HG03039 (cell line): ENCODE measurements around the gene FCER2.
A peak's percentile ranks its signal among the peaks of the same experiment; 100 is the strongest.

ENCODE experiments used
- ATAC-seq: cut with Tn5 transposase; IDR thresholded peaks from one replicate; pipeline ENCODE4 v1.9.1; 2021; ENCODE audit warnings: mild to moderate bottlenecking, moderate library complexity; ENCODE audit not compliant: unreplicated experiment

Gene FCER2

GRCh38 chr19:7734220-7735203 is 32.6 kb upstream of the FCER2 start:
- no peak for ATAC-seq

GRCh38 chr19:7733376-7733775 is 31.4 kb upstream of the FCER2 start:
- no peak for ATAC-seq

GRCh38 chr19:7732045-7732444 is 30.1 kb upstream of the FCER2 start, which contains the start of gene CLEC4G:
Gene CLEC4G, minus strand, starts transcription at chr19:7732110. Its CDS starts 8 bp downstream, at chr19:7732102.
- no peak for ATAC-seq

GRCh38 chr19:7731615-7732014 is 29.7 kb upstream of the FCER2 start:
- ATAC-seq, result no peak

- no peak for ATAC-seq
Measured at GRCh38 chr19:7731218-7731595, 29.3 kb upstream of the FCER2 start.

- no peak for ATAC-seq
Measured at GRCh38 chr19:7730286-7731217, 28.6 kb upstream of the FCER2 start.

GRCh38 chr19:7729831-7730285 is 27.9 kb upstream of the FCER2 start:
- ATAC-seq, result no peak

- ATAC-seq, result no peak
Measured at GRCh38 chr19:7729211-7729610, 27.3 kb upstream of the FCER2 start.

- no peak for ATAC-seq
Measured at GRCh38 chr19:7725791-7726190, 23.9 kb upstream of the FCER2 start.

- ATAC-seq, result no peak
Measured at GRCh38 chr19:7722231-7722651, 20.3 kb upstream of the FCER2 start.

GRCh38 chr19:7720351-7720750 is 18.4 kb upstream of the FCER2 start:
- no peak for ATAC-seq

- ATAC-seq, result no peak
Measured at GRCh38 chr19:7718668-7719067, 16.7 kb upstream of the FCER2 start.

GRCh38 chr19:7716762-7717161 is 14.8 kb upstream of the FCER2 start:
- no peak for ATAC-seq

GRCh38 chr19:7715671-7716070 is 13.7 kb upstream of the FCER2 start:
- ATAC-seq, result no peak

GRCh38 chr19:7710616-7711015 is 8.7 kb upstream of the FCER2 start:
- ATAC-seq, result no peak

- no peak for ATAC-seq
Measured at GRCh38 chr19:7709932-7710460, 8.1 kb upstream of the FCER2 start.

GRCh38 chr19:7706955-7707456 is 5.1 kb upstream of the FCER2 start:
- ATAC-seq, result no peak

- ATAC-seq, result no peak
Measured at GRCh38 chr19:7706188-7706954, 4.4 kb upstream of the FCER2 start.

- ATAC-seq, result peak; percentile 36
Measured at GRCh38 chr19:7705387-7706187, 3.7 kb upstream of the FCER2 start.
